ENCODE data around the gene ATP5PD.
"Not testable (repeated sequence)": the region's sequence is repeated elsewhere in the genome, so short reads cannot be mapped to it uniquely, and the experiment has no call there.

GRCh38 chr17:75043789-75044188 lies 3.0 kb downstream of the ATP5PD start:
- TF ChIP-seq CTCF, POLR2A (IDR thresholded peaks at IDR 0.05): not testable (repeated sequence)

Measured in breast epithelium (tissue), 3 donors.